ENCODE data around the gene PDLIM1.
"Not testable (repeated sequence)": the region's sequence is repeated elsewhere in the genome, so short reads cannot be mapped to it uniquely, and the experiment has no call there.

The PDLIM1 gene

DNA sequence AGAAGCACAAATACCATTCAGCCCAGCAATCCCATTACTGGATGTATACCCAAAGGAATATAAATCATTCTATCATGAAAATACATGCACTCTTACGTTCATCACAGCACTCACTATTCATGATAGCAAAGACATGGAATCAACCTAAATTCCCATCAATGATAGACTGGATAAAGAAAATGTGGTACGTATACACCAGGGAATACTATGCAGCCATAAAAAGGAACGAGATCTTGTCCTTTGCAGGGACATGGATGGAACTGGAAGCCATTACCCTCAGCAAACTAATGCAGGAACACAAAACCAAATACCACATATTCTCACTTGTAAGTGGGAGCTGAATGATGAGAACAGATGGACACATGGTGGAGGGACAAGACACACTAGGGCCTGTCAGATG lies 50.7 kb downstream of the PDLIM1 start:
- not testable (repeated sequence) for DNase-seq

DNA sequence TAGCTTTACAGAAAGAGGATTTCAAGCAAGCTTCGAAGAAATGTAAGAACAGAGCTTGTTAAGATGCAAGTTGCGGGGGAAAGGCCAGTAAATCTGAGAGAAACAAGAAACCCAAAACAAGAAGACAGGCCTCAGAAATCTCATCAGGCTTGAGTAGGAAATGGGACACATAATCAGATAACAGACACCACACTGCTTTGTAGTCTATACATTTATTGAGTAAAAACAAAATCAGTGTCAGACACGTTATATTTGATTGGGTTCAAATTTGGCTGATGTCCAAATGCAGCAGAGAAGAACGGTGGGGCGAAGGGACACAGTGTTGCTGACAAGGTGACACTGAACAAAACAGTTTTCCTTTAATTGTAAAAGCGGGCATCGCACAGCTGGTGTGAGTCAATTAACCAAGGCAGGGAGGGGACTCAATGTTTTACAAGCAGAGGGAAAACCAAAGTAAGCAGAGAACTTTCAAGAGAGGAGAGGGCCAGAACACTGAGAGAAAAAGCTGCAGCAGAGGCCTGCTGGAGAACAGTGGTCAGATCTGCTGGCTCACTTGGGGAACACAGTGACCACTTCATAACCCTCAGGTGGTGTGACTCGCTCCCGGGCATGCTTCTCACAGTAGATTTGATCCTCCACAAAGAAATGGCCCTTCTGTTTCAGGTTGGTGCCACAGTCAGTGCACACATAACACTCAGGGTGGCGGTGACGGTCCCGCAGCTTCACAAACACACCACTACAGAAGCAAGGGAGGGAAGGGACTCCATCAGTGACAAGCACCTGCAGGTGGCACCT lies 53.2 kb downstream of the PDLIM1 start:
- DNase-seq, result no peak

DNA sequence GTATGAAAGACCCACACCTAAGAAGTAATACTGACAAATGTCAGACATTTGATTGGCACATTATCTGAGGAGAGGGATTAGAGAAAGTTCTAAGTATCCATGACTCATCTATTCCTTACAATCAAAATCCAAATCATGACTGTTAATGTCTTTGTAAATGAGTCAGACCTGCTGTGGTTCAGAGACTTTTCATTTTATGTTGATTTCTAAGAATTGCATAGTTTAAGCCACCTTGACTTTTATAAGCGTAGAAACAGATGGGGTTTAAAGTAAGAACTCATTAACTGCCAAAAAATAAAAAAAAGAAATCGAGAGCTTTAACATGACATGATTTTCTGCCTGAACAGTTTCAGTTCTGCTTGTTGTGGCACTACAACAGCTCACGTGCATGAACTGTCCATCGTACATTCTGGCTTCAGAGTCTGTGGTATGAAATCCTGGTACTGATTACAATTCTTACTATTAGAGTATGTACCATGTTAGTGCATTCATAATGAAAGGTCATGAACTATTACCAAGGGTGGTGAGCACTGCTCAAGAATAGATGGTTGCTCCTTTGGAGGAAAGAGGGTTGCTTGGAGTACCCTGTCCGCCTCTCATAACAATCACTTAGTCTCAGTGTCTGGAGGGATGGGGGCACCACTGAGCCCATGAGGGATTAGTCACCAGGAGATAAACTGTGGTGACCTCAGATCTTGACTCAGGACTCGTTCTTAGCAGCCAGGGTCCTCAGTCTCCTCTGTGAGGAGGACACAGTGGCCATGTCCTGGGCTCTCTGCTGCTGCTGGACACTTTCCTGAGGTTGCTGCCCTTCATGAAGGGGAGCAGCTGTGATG lies 54.5 kb downstream of the PDLIM1 start:
- peak in 3 of 4 experiments; percentile 18 to 49 (median 40) for DNase-seq

- no peak for DNase-seq
Observed at GRCh38 chr10:95235676-95236067, 55.1 kb downstream of the PDLIM1 start.

DNA sequence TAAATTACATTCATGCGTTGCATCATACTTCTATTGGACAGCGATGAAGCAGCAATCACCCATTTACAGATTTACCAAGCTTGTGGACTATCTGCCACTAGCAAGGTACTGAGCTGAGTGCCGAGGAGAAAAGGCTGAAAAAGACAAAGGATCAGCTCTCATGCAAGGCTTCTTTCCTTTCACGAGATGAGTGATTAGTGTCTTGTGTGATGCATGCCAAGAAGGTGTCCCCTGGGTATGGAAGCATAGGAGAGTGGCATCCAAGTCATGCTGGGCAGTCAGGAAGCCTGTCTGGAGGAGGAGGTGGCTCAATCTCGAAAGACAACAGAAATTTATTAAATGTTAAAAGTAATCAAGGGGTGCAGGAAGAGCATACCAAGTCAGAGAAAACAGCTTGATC lies 55.9 kb downstream of the PDLIM1 start:
- no peak for DNase-seq

DNA sequence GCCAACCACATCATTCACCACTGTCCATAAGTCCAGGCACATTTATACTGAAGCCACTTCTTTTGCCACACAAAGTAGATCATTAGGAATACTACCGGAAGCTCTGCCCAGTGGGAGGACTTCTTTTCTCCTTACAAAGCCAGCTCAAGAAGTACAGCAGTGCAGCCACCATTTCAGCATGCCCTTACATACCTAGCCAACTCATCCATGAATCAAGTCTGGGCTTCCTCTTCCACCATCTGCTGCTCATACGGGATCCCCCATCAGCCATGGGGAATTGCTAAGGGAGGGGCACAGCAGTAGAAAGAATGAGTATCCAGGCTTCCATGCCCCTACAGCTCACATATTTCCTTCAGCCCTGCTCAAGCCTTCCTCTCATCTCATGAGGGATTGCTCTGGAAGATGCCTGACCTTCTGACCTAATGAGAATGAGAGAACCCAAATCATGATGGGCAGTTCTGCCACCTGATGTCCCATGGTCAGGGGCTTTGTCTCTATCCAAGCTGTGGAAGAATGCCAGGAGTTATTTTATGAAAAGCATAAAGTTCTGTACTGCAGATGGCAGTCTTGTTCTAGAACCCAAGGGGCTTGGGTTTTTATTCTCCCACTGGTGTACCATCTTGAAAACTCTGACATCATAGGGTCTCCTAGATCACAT lies 57.3 kb downstream of the PDLIM1 start:
- no peak for DNase-seq

DNA sequence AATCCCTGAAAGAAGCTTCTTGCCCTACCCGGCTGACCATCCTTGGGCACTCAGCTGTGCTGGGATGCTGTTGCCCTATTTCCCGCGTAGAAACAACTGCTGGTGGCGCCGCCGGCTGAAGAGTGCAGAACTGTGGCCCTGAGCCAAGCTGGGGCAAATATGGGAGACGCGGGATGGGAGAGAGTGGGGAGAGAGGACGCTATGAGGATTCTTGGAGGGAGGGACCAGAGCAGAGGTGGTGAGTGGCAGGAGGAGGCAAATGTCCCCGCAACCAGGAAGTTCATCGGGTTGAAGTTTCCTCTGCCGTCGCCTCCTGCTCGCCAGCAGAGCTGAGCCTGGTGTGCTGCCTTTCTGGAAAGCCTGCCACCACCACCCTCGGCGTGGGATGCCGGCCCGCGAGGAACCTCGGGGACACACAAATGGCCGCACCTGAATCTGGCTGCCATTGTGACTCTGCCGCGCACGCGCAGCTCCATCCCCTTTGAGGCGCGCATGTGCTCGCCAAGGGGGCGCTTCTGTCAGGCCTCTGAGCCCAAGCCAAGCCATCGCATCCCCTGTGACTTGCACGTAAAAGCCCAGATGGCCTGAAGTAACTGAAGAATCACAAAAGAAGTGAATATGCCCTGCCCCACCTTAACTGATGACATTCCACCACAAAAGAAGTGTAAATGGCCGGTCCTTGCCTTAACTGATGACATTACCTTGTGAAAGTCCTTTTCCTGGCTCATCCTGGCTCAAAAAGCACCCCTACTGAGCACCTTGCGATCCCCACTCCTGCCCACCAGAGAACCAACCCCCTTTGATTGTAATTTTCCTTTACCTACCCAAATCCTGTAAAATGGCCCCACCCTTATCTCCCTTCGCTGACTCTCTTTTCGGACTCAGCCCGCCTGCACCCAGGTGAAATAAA lies 59.9 kb downstream of the PDLIM1 start:
- DNase-seq, result peak; percentile 30 to 69 (median 55)

- DNase-seq, result no peak
Observed at GRCh38 chr10:95229724-95230627, 60.8 kb downstream of the PDLIM1 start.

DNA sequence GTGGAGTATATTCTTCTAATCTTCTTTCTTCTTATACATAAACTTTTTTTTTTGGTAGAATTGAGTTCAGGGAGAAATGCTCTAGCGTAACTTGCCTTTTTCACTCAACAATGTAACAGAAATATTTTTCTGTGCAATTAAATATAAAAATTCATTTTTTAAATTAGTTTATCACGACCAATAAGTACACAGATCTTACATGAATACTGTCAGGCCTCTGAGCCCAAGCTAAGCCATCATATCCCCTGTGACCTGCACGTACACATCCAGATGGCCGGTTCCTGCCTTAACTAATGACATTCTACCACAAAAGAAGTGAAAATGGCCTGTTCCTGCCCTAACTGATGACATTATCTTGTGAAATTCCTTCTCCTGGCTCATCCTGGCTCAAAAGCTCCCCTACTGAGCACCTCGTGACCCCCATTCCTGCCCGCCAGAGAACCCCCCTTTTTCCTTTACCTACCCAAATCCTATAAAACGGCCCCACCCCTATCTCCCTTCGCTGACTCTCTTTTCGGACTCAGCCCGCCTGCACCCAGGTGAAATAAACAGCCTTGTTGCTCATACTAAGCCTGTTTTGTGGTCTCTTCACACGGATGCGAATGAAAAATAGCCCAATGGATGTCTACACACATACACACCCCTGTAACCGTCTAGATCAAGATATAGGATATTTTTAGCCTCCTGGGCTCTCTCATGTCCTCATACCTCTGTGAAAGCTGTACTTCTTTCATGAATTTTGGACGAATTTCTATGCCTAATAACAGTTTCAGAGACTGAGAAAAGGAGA lies 61.7 kb downstream of the PDLIM1 start:
- DNase-seq, result not testable (repeated sequence)

DNA sequence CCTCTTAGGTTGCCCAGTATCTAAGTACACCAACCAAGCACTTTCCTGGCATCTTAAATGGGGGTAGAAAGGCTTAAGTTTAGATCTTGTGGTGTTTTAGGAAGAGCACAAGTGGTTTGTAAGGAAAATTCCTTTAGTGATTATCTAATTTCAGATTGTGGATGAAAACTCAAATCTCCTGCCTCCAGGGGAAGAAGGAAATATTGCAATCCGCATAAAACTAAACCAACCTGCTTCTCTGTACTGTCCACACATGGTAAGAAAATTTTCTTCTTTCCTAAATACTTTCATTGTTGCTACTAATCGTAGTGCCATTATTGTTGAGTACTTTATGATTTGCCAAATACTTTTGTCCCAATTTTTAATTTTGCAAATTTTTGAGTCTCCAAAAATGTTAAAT lies 65.7 kb downstream of the PDLIM1 start:
- no peak for DNase-seq

- no peak for DNase-seq
Observed at GRCh38 chr10:95221124-95221523, 69.7 kb downstream of the PDLIM1 start.

- no peak for DNase-seq
Observed at GRCh38 chr10:95220539-95220938, 70.3 kb downstream of the PDLIM1 start.

DNA sequence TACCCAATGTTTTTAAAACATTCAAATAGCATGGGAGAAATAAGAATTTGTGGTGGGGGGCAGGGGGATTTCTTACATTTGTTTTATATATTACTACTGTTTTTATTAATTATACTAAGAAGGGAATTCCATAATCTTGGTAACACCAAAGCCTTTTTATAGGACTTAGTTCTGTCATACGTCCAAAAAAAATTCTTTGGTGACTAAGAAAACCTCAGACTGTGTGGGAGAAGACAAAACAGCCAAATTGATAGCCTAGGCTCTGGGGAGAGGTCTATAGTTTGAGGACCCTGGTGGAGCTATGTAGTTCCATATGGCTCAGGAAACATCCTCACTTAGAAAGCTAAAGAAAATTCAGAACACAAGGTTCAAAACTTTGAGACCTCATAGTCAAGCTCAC lies 73.3 kb downstream of the PDLIM1 start:
- DNase-seq, result no peak

DNA sequence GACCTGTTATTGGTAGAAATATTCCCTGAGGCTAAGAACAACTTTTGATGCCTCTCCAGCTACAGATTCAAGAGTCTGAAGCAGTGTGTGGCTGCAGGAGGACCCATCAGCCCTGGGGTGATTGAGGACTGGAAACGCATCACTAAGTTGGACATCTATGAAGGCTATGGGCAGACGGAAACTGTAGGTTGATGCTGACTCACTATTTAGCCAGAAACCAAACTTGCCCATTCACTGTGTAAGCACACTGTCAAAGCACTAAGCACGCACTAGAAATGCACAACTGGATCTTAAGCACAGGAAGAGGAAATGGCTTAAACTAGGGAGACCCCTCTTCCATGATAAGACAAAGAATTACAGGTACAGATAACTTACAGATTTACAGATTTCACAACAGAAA lies 76.0 kb downstream of the PDLIM1 start:
- DNase-seq, result peak in 2 of 4 experiments; percentile 15 to 19

GRCh38 chr10:95214369-95214768 lies 76.4 kb downstream of the PDLIM1 start:
- DNase-seq, result no peak

DNA sequence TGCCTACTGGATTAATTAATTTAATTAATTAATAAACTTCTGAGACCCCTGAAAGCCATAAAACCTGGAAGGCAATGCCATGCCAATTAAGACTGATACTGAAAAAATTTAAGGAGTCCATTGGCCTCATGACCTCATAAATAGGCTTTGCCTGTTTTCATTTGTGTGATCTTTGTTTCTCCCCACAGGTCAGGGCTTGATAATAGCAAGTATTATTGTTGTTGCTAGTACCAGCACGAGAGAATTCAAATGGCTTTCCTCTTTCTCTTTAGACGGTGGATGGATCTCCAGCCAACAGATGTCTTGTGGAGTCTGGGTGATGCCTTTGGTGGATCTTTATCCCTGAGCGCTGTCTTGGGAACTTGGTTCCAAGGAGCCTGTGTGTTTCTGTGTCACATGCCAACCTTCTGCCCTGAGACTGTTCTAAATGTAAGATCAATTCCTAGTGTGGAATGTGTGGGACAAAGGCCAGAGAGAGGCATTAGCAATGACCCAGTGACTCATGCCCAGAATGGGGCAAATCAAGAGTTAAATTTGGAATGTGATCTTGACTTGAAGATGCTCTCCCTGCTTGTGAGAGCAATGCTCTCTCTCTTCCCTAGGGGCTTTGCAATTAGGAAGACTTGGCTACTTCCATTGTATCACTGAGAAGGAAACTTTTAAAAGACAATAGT lies 79.1 kb downstream of the PDLIM1 start:
- no peak for DNase-seq

DNA sequence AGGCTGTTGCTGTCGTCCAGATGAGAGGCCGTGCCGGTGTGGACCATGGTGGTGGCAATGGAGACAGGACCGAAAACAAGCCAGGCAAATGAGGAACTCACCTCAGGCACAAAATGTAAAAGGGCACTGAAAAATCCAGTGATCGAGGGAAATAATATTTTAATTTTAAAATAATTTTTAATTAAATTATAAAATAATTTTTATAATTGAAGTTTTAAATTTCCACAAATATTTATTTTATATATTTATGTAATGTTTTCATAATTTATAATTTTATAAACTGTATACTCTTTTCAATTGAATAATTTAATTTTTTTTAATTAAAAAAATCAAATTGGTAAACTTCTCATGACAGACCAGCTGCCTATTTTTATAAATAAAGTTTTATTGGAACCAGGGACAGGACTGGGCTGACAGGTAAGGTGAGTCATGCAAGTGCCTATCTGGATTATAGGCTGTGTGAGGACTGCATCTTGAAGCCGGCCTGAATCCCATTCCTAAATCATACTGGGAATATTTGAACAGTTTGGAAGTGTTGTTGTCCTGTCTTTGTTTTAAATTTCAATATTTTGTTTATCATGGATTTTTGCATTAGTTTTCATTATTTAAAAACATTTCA lies 81.2 kb downstream of the PDLIM1 start:
- no peak for DNase-seq

GRCh38 chr10:95208702-95209391 lies 82.0 kb downstream of the PDLIM1 start:
- peak in 2 of 4 experiments; percentile 6 to 41 for DNase-seq

GRCh38 chr10:95202865-95203264 lies 87.9 kb downstream of the PDLIM1 start:
- DNase-seq, result not testable (repeated sequence)
